Panc1 (cell line): ENCODE data around the gene AADACL3.

Experiments used
- CTCF ChIP-seq: fragments of 450-650 bp; IDR thresholded peaks from 2 replicates; pipeline ENCODE4 v1.5.1; 2017; ENCODE audit warnings: mild to moderate bottlenecking
- POLR2AphosphoS5 ChIP-seq: IDR thresholded peaks from 2 replicates; pipeline ENCODE4 v1.6.1; 2012; ENCODE audit warnings: mild to moderate bottlenecking, low read depth, low read length, moderate library complexity
- SIN3A ChIP-seq: IDR thresholded peaks from 2 replicates; pipeline ENCODE4 v1.6.1; 2012; ENCODE audit warnings: low read depth, mild to moderate bottlenecking, low read length, moderate library complexity, borderline replicate concordance; ENCODE audit not compliant: insufficient read depth
- TCF7L2 ChIP-seq: IDR thresholded peaks from 2 replicates; pipeline ENCODE4 v1.6.1; 2011; ENCODE audit warnings: mild to moderate bottlenecking, low read depth, low read length, inconsistent platforms

- TF ChIP-seq CTCF: no peak
- no peak for TF ChIP-seq TCF7L2
- TF ChIP-seq POLR2AphosphoS5: no peak
- TF ChIP-seq SIN3A: no peak
Observed at GRCh38 chr1:12734651-12735050, 18.7 kb downstream of the AADACL3 start.
